Measurements from ENCODE around the gene EPS8L3.
"Not testable (repeated sequence)": the region's sequence is repeated elsewhere in the genome, so short reads cannot be mapped to it uniquely, and the experiment has no call there.

EPS8L3 gene

GRCh38 chr1:109764561-109765482 is 1.1 kb upstream of the EPS8L3 start:
- no peak for DNase-seq (ENCODE audit: low read depth in 2 of 2)

GRCh38 chr1:109762821-109763645 is 690 bp downstream of the EPS8L3 start:
- no peak for DNase-seq (ENCODE audit: low read depth in 2 of 2)

GRCh38 chr1:109762039-109762585 is 1.6 kb downstream of the EPS8L3 start:
- DNase-seq (ENCODE audit: low read depth in 2 of 2): no peak

GRCh38 chr1:109761227-109762038 is 2.3 kb downstream of the EPS8L3 start:
- no peak for DNase-seq (ENCODE audit: low read depth in 2 of 2)

GRCh38 chr1:109760581-109761226 is 3.0 kb downstream of the EPS8L3 start:
- no peak for DNase-seq (ENCODE audit: low read depth in 2 of 2)

GRCh38 chr1:109759513-109760334 is 4.0 kb downstream of the EPS8L3 start:
- no peak for DNase-seq (ENCODE audit: low read depth in 2 of 2)

- DNase-seq (ENCODE audit: low read depth in 2 of 2): no peak
Observed at GRCh38 chr1:109757936-109758786, 5.6 kb downstream of the EPS8L3 start.

GRCh38 chr1:109756848-109757521 is 6.7 kb downstream of the EPS8L3 start:
- no peak for DNase-seq (ENCODE audit: low read depth in 2 of 2)

- DNase-seq (ENCODE audit: low read depth in 2 of 2): not testable (repeated sequence)
Observed at GRCh38 chr1:109756325-109756724, 7.4 kb downstream of the EPS8L3 start.

GRCh38 chr1:109754738-109755137 is 9.0 kb downstream of the EPS8L3 start:
- no peak for DNase-seq (ENCODE audit: low read depth in 2 of 2)

GRCh38 chr1:109751531-109752260 is 12.0 kb downstream of the EPS8L3 start:
- no peak for DNase-seq (ENCODE audit: low read depth in 2 of 2)

- no peak for DNase-seq (ENCODE audit: low read depth in 2 of 2)
Observed at GRCh38 chr1:109750920-109751319, 12.8 kb downstream of the EPS8L3 start.

- no peak for DNase-seq (ENCODE audit: low read depth in 2 of 2)
Observed at GRCh38 chr1:109750241-109750882, 13.4 kb downstream of the EPS8L3 start.

GRCh38 chr1:109749221-109749620 is 14.5 kb downstream of the EPS8L3 start:
- DNase-seq (ENCODE audit: low read depth in 2 of 2): no peak

- DNase-seq (ENCODE audit: low read depth in 2 of 2): not testable (repeated sequence)
Observed at GRCh38 chr1:109748311-109748710, 15.4 kb downstream of the EPS8L3 start.

GRCh38 chr1:109740615-109741373 is 22.9 kb downstream of the EPS8L3 start, which contains the start of gene GSTM3:
GSTM3 (minus strand) TSS chr1:109741038; CDS start chr1:109740287, 751 bp downstream.
- DNase-seq (ENCODE audit: low read depth in 2 of 2): no peak
